Measurements from ENCODE around the gene BID. TPM values are rescaled to one million over a fixed set of nuclear protein-coding genes. Genes with fewer than 3 reads are reported as not detected.
A peak's percentile ranks its signal among the peaks of the same experiment; 100 is the strongest.

BID gene
- total and polyA plus RNA-seq, 2 experiments from 2014 or later, result 64.6 to 70.7 TPM

DNA sequence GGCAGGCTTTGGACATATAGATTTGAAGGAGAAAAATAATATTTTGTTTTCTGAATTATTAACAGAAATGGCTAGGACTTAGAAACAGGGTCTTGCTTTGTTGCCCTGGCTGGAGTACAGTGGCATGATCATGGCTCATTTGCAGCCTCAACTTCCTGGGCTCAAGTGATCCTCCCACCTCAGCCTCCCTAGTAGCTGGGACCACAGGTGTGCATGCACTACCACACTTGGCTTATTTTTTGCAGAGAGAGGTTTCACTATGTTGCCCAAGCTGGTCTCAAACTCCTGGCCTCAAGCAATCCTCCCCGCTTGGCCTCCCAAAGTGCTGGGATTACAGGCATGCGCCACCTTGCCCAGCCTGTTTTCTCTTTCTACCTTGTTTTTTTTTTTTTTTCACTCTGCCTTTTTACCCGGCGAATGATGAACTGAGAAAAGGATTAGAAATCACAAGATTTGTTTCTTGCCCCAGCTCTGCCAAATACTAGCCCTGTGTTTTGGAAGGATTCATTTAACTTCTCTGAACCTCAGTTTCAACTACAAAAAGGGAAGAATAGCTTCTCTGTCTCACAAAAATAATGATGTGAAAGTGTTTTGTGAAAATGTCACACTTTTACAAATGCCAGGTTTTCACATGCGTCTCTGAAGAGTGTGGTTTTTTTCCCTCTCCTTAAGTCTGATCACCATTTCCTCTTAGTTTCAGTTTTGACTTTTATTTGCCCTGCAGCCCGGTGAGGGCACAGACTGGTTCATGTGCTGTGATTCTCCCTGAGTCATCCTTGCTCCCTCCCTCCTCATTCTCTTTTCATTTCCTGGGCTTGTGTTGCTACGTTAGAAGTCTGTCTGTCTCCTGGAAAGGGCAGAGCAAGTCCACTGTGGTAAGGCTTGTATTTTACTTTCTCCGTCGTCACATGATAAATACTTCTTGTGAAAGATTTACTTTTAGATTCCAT, 68.0 kb downstream of the BID start:
- Histone ChIP-seq H3K27me3 (replicated peaks; ENCODE audit: insufficient read depth) (no peaks in the 10 kb centered on the region), H3K9me2 (ENCODE audit: insufficient read depth) (no peaks in the 10 kb centered on the region), H3K9me3 (ENCODE audit: low read depth) (no peaks in the 10 kb centered on the region), H3K4me3 (peak overlapping the region; percentile 74), H3K4me2 (ENCODE audit: unreplicated experiment) (peak overlapping the region; percentile 93), H3K79me2 (ENCODE audit: insufficient read depth) (peaks cover 52% of the 10 kb centered on the region), H4K20me1 (ENCODE audit: insufficient read depth) (no peaks in the 10 kb centered on the region), H2AFZ (peak overlapping the region; percentile 58), H3K27ac (peak overlapping the region; percentile 84), H3F3A (ENCODE audit: insufficient read depth) (peaks cover 19% of the 10 kb centered on the region), H3K9ac (peak overlapping the region; percentile 85), H3K4me1 (ENCODE audit: insufficient read depth) (peaks cover 17% of the 10 kb centered on the region), H3K36me3 (ENCODE audit: low read depth) (no peaks in the 10 kb centered on the region; the same call in 1 of the 2 replicates)
- DNase-seq, result peak; percentile 95
- TF ChIP-seq EZH2phosphoT487 (IDR thresholded peaks at IDR 0.05; ENCODE audit: insufficient read depth, low read depth) (no peak), EZH2 (IDR thresholded peaks at IDR 0.05; ENCODE audit: insufficient read depth, poor library complexity, severe bottlenecking) (no peak)
- in situ Hi-C loops (cut with MboI), result no loop called here
- 20 to 21% methylated on average over 9 of the region's 9 CpGs for WGBS, 2 experiments (ENCODE audit: low coverage in 1 of 2, low lambda C conversion rate in 2 of 2, missing lambda C conversion rate in 2 of 2)

DNA sequence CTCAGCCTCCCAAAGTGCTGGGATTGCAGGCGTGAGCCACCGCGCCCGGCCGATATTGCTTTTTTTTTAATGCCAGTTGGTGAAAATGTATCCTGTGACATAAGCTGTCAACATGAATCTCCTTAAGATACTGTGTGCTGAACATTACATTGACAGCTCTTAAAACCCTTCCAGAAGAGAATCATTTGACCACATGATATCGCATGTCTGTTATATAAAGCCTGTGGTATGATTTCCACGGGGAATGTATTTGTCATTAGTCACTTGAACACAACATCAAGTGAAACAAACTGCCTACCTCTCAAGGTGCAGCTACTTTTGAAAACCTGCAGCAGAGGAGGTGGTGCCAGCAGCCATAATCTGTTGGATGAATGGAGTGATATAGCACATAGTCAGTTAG, 68.7 kb downstream of the BID start:
- H3K4me2 ChIP-seq (ENCODE audit: unreplicated experiment), result no peak overlapping the region
- DNase-seq, result no peak

DNA sequence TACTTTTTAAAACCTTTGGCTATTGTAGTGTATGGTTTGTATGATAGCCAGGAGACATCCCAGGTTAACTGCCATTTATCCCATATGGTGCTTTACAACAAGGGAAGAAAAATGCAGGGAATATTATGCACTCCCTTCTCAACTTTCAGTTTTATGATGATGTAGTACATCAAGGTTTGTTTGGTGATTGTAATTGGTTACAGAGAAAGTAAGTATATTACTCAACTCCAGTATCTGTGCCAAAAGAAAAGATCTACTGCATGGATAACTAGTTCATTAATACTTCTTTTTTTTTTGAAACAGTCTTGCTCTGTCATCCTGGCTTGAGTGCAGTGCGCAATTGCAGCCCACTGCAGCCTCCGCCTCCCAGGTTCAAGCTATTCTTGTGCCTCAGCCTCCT, 70.5 kb downstream of the BID start:
- no peaks in the 10 kb centered on the region for H3K27me3 ChIP-seq (replicated peaks; ENCODE audit: insufficient read depth)
- no peak overlapping the region for H3K4me2 ChIP-seq (ENCODE audit: unreplicated experiment)
- 91 to 97% methylated on average over 2 of the region's 2 CpGs for whole genome bisulfite sequencing, 2 experiments (ENCODE audit: low coverage in 1 of 2, low lambda C conversion rate in 2 of 2, missing lambda C conversion rate in 2 of 2)
- no peaks in the 10 kb centered on the region for H4K20me1 ChIP-seq (ENCODE audit: insufficient read depth)
- peaks cover 27% of the 10 kb centered on the region for H3F3A ChIP-seq (ENCODE audit: insufficient read depth)
- peaks cover 7% of the 10 kb centered on the region for H3K36me3 ChIP-seq (ENCODE audit: low read depth)
- in situ Hi-C loops (cut with MboI), result no loop called here
- H3K9me2 ChIP-seq (ENCODE audit: insufficient read depth), result no peaks in the 10 kb centered on the region
- no peak for TF ChIP-seq EZH2phosphoT487 (IDR thresholded peaks at IDR 0.05; ENCODE audit: insufficient read depth, low read depth)
- no peak for TF ChIP-seq EZH2 (IDR thresholded peaks at IDR 0.05; ENCODE audit: insufficient read depth, poor library complexity, severe bottlenecking)
- no peaks in the 10 kb centered on the region for H3K9me3 ChIP-seq (ENCODE audit: low read depth)
- no peak overlapping the region for H3K9ac ChIP-seq
- H3K79me2 ChIP-seq (ENCODE audit: insufficient read depth), result peaks cover 28% of the 10 kb centered on the region
- H3K27ac ChIP-seq, result no peak overlapping the region
- H3K4me1 ChIP-seq (ENCODE audit: insufficient read depth), result peaks cover 17% of the 10 kb centered on the region
- no peak overlapping the region for H3K4me3 ChIP-seq
- H2AFZ ChIP-seq, result no peak overlapping the region
- peak; percentile 37 for DNase-seq

More for the DNA sequence above, 68.7 kb downstream of the BID start:
- WGBS, 2 experiments (ENCODE audit: low coverage in 1 of 2, low lambda C conversion rate in 2 of 2, missing lambda C conversion rate in 2 of 2), result 98 to 99% methylated on average over 7 of the region's 7 CpGs
- Histone ChIP-seq H3K79me2 (ENCODE audit: insufficient read depth) (peaks cover 45% of the 10 kb centered on the region), H3K27me3 (replicated peaks; ENCODE audit: insufficient read depth) (no peaks in the 10 kb centered on the region), H3K4me1 (ENCODE audit: insufficient read depth) (peaks cover 17% of the 10 kb centered on the region), H4K20me1 (ENCODE audit: insufficient read depth) (no peaks in the 10 kb centered on the region), H3K9me3 (ENCODE audit: low read depth) (no peaks in the 10 kb centered on the region), H3F3A (ENCODE audit: insufficient read depth) (peaks cover 19% of the 10 kb centered on the region), H2AFZ (no peak overlapping the region), H3K4me3 (no peak overlapping the region), H3K27ac (peak overlapping the region; percentile 84), H3K9me2 (ENCODE audit: insufficient read depth) (no peaks in the 10 kb centered on the region), H3K36me3 (ENCODE audit: low read depth) (no peaks in the 10 kb centered on the region; the same call in 1 of the 2 replicates), H3K9ac (no peak overlapping the region; the same call in 1 of the 2 replicates)
- TF ChIP-seq EZH2 (IDR thresholded peaks at IDR 0.05; ENCODE audit: insufficient read depth, poor library complexity, severe bottlenecking), result no peak
- no peak for TF ChIP-seq EZH2phosphoT487 (IDR thresholded peaks at IDR 0.05; ENCODE audit: insufficient read depth, low read depth)
- in situ Hi-C loops (cut with MboI), result no loop called here

DNA sequence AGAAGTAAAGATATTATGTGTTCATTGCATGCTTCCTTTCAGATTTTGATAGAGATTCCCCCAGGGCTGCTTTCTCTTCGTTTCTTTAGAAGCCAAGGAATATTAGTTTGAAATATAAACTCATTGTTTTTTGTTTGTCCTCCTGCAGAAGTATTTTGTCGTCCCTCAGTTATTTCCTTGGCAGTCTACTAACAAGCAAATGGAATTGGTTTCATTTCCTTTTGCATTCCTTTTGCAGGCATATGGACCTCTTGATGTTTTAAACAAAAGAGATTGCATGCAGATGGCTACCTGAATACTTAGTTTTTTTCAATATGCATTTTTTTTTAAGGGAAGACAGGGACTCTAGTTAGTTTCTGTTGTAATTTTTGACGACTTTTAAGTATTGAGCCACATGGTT, 73.5 kb downstream of the BID start:
- H3K27me3 ChIP-seq (replicated peaks; ENCODE audit: insufficient read depth), result no peaks in the 10 kb centered on the region
- peaks cover 6% of the 10 kb centered on the region for H3K4me1 ChIP-seq (ENCODE audit: insufficient read depth)
- in situ Hi-C loops (cut with MboI), result no loop called here
- H3K4me3 ChIP-seq, result no peak overlapping the region
- peaks cover 8% of the 10 kb centered on the region for H3K36me3 ChIP-seq (ENCODE audit: low read depth)
- no peaks in the 10 kb centered on the region for H3K9me3 ChIP-seq (ENCODE audit: low read depth)
- WGBS, 2 experiments (ENCODE audit: low coverage in 1 of 2, low lambda C conversion rate in 2 of 2, missing lambda C conversion rate in 2 of 2), result 14 to 19% methylated on average over 3 of the region's 3 CpGs
- H3K27ac ChIP-seq, result no peak overlapping the region
- DNase-seq, result peak; percentile 7
- peak overlapping the region; percentile 6; the same call in 1 of the 2 replicates for H2AFZ ChIP-seq
- no peak overlapping the region for H3K9ac ChIP-seq
- TF ChIP-seq EZH2phosphoT487 (IDR thresholded peaks at IDR 0.05; ENCODE audit: insufficient read depth, low read depth), result no peak
- no peak for TF ChIP-seq EZH2 (IDR thresholded peaks at IDR 0.05; ENCODE audit: insufficient read depth, poor library complexity, severe bottlenecking)
- peaks cover 15% of the 10 kb centered on the region for H3K79me2 ChIP-seq (ENCODE audit: insufficient read depth)
- H4K20me1 ChIP-seq (ENCODE audit: insufficient read depth), result no peaks in the 10 kb centered on the region
- peak overlapping the region; percentile 36 for H3K4me2 ChIP-seq (ENCODE audit: unreplicated experiment)
- H3F3A ChIP-seq (ENCODE audit: insufficient read depth), result peaks cover 12% of the 10 kb centered on the region
- no peaks in the 10 kb centered on the region for H3K9me2 ChIP-seq (ENCODE audit: insufficient read depth)
